NOMO-1 (cell line): ENCODE measurements around the gene AMBRA1.

ENCODE experiments used
- DNase-seq, 2 experiments: peaks; one replicate each; lab custom pipeline; 2025; ENCODE audit not compliant: unreplicated experiment in 2 of 2; lab: John Stamatoyannopoulos, UW

The AMBRA1 gene

DNA sequence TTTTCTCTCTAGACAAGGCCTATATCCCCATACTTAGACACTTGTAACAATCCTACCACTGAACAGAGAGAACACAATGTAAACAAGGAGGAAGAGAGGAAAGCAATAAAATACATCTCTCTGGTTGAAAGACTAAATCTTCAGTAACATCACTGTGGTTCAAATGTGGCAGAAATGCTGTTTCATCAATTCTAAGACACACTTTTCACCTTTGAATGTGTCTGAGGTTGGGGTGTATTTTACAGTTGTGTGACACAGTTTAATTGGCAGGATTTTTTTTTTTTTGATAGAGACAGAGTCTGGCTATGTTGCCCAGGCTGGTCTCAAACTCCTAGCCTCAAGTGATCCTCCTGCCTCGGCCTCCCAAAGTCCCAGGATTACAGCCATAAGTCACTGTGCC, 79.5 kb downstream of the AMBRA1 start:
- DNase-seq = no peak

DNA sequence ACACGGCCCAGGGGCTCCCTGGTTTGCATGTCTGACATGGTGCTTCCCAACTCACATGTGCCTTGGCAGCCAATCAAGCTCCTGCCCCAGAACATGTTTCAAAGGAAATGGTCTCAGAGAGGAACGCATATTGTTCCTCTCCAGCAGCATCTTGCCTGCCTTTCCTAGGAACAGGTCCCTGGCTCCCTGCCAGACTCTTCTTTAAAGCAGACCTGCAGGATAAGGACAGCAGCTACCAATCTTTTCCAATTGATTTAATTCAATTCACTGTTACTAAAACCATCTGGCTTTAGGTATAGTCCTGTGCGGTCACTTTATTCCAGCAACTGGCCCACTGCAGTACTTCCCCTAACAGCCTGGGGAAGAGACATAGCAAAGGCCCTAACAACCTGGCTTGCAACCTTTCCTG, 79.9 kb downstream of the AMBRA1 start:
- DNase-seq = no peak

DNA sequence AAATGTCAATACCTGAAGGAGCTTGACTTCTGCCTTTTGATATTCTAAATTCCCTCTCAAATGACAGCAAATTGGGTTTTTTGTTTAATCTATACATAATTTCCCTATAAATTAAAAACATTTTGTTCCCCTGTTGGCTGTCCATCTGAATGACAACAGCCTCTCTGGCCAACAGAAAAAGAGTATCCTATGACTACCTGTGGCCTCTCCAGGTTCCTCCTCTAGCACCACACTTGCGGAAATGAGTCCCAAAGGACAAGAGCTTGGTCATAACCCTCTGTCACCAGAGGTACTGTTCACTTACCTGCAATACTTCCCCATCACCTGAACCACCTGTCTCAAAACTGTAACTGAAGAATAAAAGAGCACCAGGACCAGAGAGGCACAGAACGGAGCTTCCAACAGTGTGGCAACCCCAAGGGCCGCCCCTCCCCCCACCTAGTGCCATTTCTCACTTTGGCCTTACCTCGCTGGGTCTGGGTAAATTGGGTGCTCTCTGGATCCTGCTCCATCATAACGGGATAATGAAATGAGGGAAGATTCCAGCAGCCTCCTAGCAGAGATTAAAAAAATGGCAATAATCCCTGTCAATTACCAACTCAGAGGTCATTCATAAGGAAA, 81.5 kb downstream of the AMBRA1 start:
- DNase-seq = no peak

- DNase-seq = no peak
Observed at GRCh38 chr11:46511342-46511741, 82.5 kb downstream of the AMBRA1 start.

DNA sequence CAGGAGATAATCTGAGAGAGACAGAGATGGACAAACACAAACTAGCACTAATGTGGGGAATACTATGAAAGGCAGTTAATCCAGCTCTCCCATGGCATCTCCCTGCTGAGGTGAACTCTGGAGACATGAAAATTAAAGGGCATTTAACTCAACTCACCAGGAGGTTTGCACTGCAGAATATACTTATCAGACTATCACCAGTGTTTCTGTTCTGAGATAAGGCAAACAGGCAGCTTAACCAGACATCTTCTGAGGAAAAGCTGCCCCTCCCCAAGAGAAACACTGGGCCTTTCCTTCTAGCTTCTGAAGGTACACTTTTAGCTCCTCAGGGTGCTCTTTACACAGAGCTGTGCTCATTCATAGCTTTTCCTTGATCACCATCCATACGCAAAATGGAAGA, 85.5 kb downstream of the AMBRA1 start:
- DNase-seq = no peak

GRCh38 chr11:46506483-46506791, 87.4 kb downstream of the AMBRA1 start:
- DNase-seq = no peak

GRCh38 chr11:46505741-46506482, 87.9 kb downstream of the AMBRA1 start:
- no peak for DNase-seq

GRCh38 chr11:46504817-46505613, 88.8 kb downstream of the AMBRA1 start:
- no peak for DNase-seq

- no peak for DNase-seq
Observed at GRCh38 chr11:46499821-46500220, 94.0 kb downstream of the AMBRA1 start.

- DNase-seq = no peak
Observed at GRCh38 chr11:46498968-46499367, 94.9 kb downstream of the AMBRA1 start.

GRCh38 chr11:46498179-46498578, 95.6 kb downstream of the AMBRA1 start:
- DNase-seq = no peak

GRCh38 chr11:46497498-46497897, 96.3 kb downstream of the AMBRA1 start:
- no peak for DNase-seq

DNA sequence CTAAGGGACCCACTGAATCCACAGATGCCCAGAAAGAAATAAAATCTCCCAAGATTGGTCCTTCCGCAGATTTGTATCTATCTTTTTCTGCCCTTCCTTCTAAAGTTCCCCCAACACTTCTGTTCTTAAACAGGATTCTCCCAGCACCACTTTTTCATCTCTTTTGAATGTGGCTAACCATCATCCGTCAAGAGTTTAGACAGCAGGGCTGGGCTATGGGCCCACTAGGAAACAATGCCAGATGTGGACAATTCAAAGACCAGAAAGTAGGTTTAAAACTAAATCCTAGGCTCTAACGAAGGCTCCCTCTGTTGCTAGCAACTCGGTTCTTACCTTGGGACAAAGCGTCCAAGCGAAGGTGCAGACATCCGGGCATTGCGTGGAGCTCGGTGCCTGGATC, 100.0 kb downstream of the AMBRA1 start:
- no peak for DNase-seq

DNA sequence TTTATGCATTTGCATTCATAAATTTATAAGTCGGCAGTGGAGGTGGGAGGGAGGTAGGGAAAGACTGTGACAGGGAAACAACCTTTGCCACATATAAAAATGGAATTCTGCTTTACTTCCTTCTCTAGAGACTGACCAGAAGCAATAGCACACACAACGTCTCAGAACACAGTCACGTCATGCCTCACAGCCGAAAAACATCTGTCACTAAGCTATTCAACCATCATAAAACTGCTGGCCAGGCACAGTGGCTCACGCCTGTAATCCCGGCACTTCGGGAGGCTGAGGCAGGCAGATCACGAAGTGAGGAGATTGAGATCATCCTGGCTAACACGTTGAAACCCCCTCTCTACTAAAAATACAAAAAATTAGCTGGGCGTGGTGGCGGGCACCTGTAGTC, 101.3 kb downstream of the AMBRA1 start:
- no peak for DNase-seq

- DNase-seq = no peak
Observed at GRCh38 chr11:46491661-46492330, 102.0 kb downstream of the AMBRA1 start.

DNA sequence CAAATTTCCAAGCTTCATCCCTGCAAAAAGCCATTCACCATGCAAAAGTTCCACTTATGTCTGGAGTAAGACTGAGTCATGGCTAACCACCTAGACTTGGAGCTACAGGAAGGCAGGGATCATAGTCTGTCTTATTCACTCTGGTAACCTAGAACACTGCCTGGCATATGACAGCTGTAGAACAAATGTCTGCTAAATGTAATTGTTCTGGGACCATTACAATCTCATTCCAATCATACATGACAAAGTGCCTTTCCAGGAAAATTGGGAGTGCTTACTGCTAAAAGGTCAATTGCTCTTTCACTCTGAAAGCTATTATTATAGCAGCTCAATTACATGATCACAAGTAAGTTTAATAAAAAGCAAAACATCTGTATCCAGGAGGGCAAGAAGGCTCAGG, 103.2 kb downstream of the AMBRA1 start:
- no peak for DNase-seq

DNA sequence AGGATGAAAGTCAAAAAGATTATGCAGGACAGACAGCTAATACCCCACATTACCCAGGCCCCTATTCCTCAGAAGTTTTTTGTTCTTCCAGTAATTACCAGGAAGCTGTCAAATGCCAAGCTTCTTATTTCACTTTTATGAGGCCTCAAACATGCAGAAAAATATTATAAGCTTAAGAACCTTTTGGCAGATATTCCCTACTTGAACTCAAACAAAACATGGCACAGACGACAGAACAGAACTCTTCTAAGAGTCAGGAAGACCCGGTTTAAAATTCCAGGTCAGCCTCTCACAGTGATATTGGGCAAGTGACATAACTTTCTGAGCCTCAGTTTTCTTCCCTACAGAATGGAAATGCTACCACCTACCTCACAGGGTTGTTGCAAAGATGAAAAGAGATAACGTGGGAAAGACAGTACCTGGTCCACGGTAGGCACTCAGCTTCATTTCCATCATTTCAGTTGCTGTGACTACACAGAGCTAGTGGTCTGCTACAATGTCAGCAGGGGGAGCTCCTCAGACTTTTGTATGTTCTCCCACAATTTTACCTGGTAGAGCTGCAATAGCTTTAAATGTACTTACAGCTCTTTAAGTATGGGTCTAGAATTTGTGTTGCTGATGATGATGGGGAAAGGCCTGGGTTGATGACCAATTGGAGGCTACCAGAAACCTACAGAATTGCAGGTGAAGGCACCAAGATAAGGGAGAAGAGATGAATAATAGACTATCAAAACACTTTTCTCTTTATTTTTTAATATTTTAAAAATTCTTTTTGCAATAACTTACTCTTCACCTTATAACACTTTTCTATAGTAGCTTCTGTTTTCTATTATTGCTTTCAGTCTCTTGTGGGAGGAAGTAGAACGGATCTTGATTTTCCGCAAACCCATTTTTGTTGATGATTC, 103.9 kb downstream of the AMBRA1 start:
- peak in 1 of 2 experiments; percentile 43 for DNase-seq

DNA sequence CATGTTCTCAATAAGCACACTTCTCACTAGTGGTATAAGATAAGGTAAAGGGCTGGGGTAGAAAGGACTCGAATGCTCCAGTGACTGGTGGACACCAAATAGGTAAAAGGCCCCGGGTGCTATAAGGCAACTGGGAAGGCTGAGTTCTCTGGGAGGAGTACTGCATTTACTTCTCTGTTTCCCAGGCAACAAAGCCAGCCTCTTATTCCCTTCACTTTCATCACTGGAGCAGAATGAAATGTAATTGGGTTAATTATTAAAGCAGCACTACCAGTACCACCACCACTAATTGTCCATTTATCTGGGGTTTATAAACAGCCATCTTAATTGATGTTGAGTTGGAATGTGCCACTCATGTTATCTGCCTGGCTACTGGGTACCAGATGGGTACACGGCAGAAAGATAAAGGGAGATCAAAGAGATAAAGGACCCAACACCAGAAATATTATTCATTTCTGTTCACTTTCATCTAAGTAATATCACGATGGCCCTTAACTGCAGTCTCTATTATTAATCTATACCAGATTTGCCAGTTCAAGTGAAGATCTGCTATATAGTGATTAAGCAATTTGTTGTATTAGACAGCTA, 107.9 kb downstream of the AMBRA1 start:
- no peak for DNase-seq

DNA sequence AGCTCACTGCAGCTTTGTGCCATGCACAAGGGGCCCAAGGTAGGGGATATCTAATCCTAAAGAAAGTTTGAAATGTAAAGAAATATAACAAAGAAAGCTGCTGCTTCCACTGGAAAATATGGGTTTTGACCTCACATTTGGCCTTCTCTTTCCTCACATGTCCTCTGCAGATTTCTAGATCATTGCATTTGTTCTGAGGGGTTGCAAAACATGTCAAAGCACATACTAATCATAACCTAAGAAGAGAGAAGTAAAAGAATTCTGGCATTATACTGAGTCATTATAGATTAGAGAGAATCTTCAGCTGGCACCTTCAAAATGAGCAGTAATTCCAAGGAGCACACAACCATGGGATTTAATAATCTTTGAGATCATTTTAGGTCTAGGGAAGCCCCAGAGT, 109.7 kb downstream of the AMBRA1 start:
- DNase-seq = no peak

GRCh38 chr11:46480909-46481308, 112.9 kb downstream of the AMBRA1 start:
- no peak for DNase-seq
